B cell (primary cell): ENCODE data around the gene COPZ1. TPM values are rescaled to one million over a fixed set of nuclear protein-coding genes. Genes with fewer than 3 reads are reported as not detected.

ENCODE experiments used
- ATAC-seq: fragments of 200-7000 bp; cut with Tn5 transposase; one replicate; pipeline ENCODE4 v1.10.0; 2021; ENCODE audit warnings: low read depth, mild to moderate bottlenecking, moderate number of reproducible peaks, moderate library complexity
- CTCF ChIA-PET: fragments of 350-600 bp; sonication (Branson Sonifier 250); formaldehyde crosslinking; loops from one replicate; lab custom pipeline; 2021; ENCODE audit warnings: antibody characterized with exemption, inconsistent platforms; lab: Charles Lee
- POLR2A ChIA-PET: fragments of 350-600 bp; sonication (Branson Sonifier 250); formaldehyde crosslinking; loops from one replicate; lab custom pipeline; 2021; ENCODE audit warnings: antibody characterized with exemption; lab: Charles Lee
- DNase-seq: peaks from one replicate; pipeline ENCODE4 v3.0.0; 2013
- H2AFZ ChIP-seq: 2 replicates; pipeline ENCODE4 v1.6.1; 2012; ENCODE audit warnings: mild to moderate bottlenecking, low read depth, low read length; ENCODE audit not compliant: insufficient read depth, poor library complexity, severe bottlenecking
- H3K27ac ChIP-seq, 2 donors: 1 replicate in 1 of 2; 2 replicates in 1 of 2; pipeline ENCODE4 v1.5.1; 2012 to 2013; ENCODE audit warnings: low read length in 2 of 2, mild to moderate bottlenecking in 2 of 2, moderate library complexity in 1 of 2
- H3K27me3 ChIP-seq, 4 experiments: fragments of 200-600 bp in 1 of 4; sonication (generic) in 1 of 4; replicated peaks in 1 of 4; 1 replicate in 2 of 4; 2 replicates in 2 of 4; pipeline versions ENCODE4 v1.6.1 to v1.7.0; 2013 to 2016; ENCODE audit warnings: low read length in 3 of 4, mild to moderate bottlenecking in 2 of 4, mixed read lengths in 1 of 4, moderate library complexity in 1 of 4; ENCODE audit not compliant: insufficient read depth in 4 of 4, control insufficient read depth in 3 of 4; ENCODE audit errors: control extremely low read depth in 1 of 4
- H3K36me3 ChIP-seq, 2 experiments: replicated peaks in 1 of 2; 1 replicate in 1 of 2; 2 replicates in 1 of 2; pipeline versions ENCODE4 v1.6.1 to v1.7.1; 2013; ENCODE audit warnings: low read length in 1 of 2; ENCODE audit not compliant: insufficient read depth in 2 of 2, control insufficient read depth in 1 of 2; ENCODE audit errors: control extremely low read depth in 1 of 2, extremely low read depth in 1 of 2
- H3K4me1 ChIP-seq, 2 donors: fragments of 200-600 bp in 1 of 2; sonication (generic) in 1 of 2; 1 replicate in 1 of 2; 2 replicates in 1 of 2; pipeline versions ENCODE4 v1.5.1 to v1.6.1; 2013 to 2017; ENCODE audit warnings: low read length in 2 of 2; ENCODE audit not compliant: control insufficient read depth in 2 of 2, insufficient read depth in 2 of 2
- H3K4me2 ChIP-seq: replicated peaks from 2 replicates; pipeline ENCODE3; 2012; ENCODE audit warnings: mild to moderate bottlenecking, low read depth, low read length; ENCODE audit not compliant: poor library complexity, severe bottlenecking
- H3K4me3 ChIP-seq, 5 experiments: fragments of 200-600 bp in 1 of 5; sonication (generic) in 1 of 5; 1 replicate in 3 of 5; 2 replicates in 2 of 5; pipeline versions ENCODE4 v1.5.1 to v1.7.0; 2011 to 2016; ENCODE audit warnings: low read length in 4 of 5, mild to moderate bottlenecking in 4 of 5, low read depth in 2 of 5, control low read depth in 1 of 5, moderate library complexity in 1 of 5; ENCODE audit not compliant: insufficient read depth in 1 of 5; ENCODE audit errors: control extremely low read depth in 1 of 5, extremely low read depth in 1 of 5
- H3K79me2 ChIP-seq: fragments of 200-600 bp; sonication (generic); one replicate; pipeline ENCODE4 v1.6.0; 2016; ENCODE audit warnings: low read length; ENCODE audit not compliant: control insufficient read depth, insufficient read depth
- H3K9ac ChIP-seq: fragments of 200-600 bp; sonication (generic); 2 replicates; pipeline ENCODE4 v1.6.1; 2017; ENCODE audit warnings: mild to moderate bottlenecking, low read length, moderate library complexity
- H3K9me3 ChIP-seq, 3 donors: one replicate each; pipeline versions ENCODE4 v1.6.1 to v1.7.1; 2013; ENCODE audit warnings: low read length in 2 of 3; ENCODE audit not compliant: control insufficient read depth in 2 of 3, insufficient read depth in 1 of 3; ENCODE audit errors: control extremely low read depth in 1 of 3
- H4K20me1 ChIP-seq: 2 replicates; pipeline ENCODE4 v1.6.0; 2012; ENCODE audit warnings: mild to moderate bottlenecking, low read length; ENCODE audit not compliant: insufficient read depth, control insufficient read depth, poor library complexity, severe bottlenecking
- H3K27ac Mint-ChIP-seq: one replicate; pipeline ENCODE4 v1.8.0; 2021; ENCODE audit warnings: mixed read lengths
- H3K27me3 Mint-ChIP-seq: one replicate; pipeline ENCODE4 v1.8.0; 2021; ENCODE audit warnings: mixed read lengths
- H3K4me1 Mint-ChIP-seq: one replicate; pipeline ENCODE4 v1.8.0; 2021; ENCODE audit warnings: mixed read lengths
- H3K4me3 Mint-ChIP-seq: one replicate; pipeline ENCODE4 v1.8.0; 2021; ENCODE audit warnings: mixed read lengths
- H3K9me3 Mint-ChIP-seq: one replicate; pipeline ENCODE4 v1.8.0; 2022; ENCODE audit warnings: mixed read lengths; ENCODE audit not compliant: insufficient read depth
- EZH2 ChIP-seq: IDR thresholded peaks from 2 replicates; pipeline ENCODE4 v1.6.1; 2012; ENCODE audit warnings: borderline replicate concordance, low read depth, mild to moderate bottlenecking, moderate library complexity, low read length; ENCODE audit not compliant: insufficient read depth, poor library complexity, severe bottlenecking
- WGBS: methylation state at CpG from one replicate; pipeline ENCODE4 v1.1.5; 2013; ENCODE audit warnings: missing lambda C conversion rate; ENCODE audit not compliant: insufficient coverage; 5-methylcytosine and 5-hydroxymethylcytosine counted together
- intact Hi-C: fragments of 100-400 bp; cut with micrococcal nuclease; formaldehyde crosslinking; loops from one replicate; pipeline ENCODE4 v1.10.0; 2022
- polyA plus RNA-seq: library from polyadenylated mRNA; depleted of rRNA; stranded (reverse); fragments of >200 nt; gene quantifications from 2 replicates; pipeline ENCODE4 v1.2.3, GENCODE V29; 2012
- total RNA-seq, 2 donors: library from RNA; stranded (reverse); fragments of 120-200 nt in 1 of 2; gene quantifications; 1 replicate in 1 of 2; 2 replicates in 1 of 2; pipeline versions ENCODE4 v1.2.3 to v1.2.4, GENCODE V29; 2013 to 2022
- TF ChIP-seq, protein P1 (sequence below): fragments of 200-600 bp; IDR thresholded peaks from one replicate; pipeline ENCODE4 v1.8.0; 2022; ENCODE audit warnings: antibody characterized with exemption, mild to moderate bottlenecking

Gene COPZ1
- total and polyA plus RNA-seq, 2 donors (not counting 1 experiment from before 2014, with no cell fraction given), result 54.9 to 72.1 TPM

DNA sequence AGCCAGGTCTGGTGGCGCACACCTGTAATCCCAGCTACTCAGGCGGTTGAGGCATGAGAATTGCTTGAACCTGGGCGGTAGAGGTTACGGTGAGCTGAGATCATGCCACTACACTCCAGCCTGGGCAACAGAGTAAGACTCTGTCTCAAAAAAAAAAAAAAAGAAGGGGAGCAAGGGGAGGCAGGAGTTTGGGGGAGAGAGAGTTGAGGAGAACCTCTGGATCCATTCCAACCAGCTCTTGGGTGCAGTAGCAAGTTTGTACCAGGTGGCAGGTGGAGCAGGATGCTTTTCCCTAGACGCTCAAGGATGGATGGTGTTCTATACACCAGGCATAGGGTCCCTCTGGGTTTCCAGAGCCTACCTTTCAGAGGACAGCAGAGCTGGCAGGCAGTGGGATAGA lies 26.0 kb upstream of the COPZ1 start:
- Histone ChIP-seq H3K9ac (no peak overlapping the region), H3K27me3 (peaks cover 0 to 44% (median 30%) of the 10 kb centered on the region in 4 experiments), H3K27ac (no peak overlapping the region), H3K4me1 (peaks cover 31 to 37% of the 10 kb centered on the region in 2 donors), H3K79me2 (no peaks in the 10 kb centered on the region), H3K4me2 (no peak overlapping the region), H4K20me1 (no peaks in the 10 kb centered on the region), H3K36me3 (no peaks in the 10 kb centered on the region), H3K4me3 (peak overlapping the region in 1 of 5 experiments; percentile 58), H3K9me3 (peaks cover 0 to 5% (median 0%) of the 10 kb centered on the region in 3 donors), H2AFZ (no peak overlapping the region)
- ATAC-seq, result no peak
- 56% methylated on average over 1 of the region's 5 CpGs for WGBS
- POLR2A ChIA-PET, result interaction anchor here (0.7 to 1.7 kb wide), 2 partner anchors 19 to 23 kb away, joined by 5 to 6 read pairs; partner anchors contain the start of gene CBX5
- CTCF ChIA-PET, result interaction anchor here (1.0 to 3.2 kb wide), 6 partner anchors 9 to 43 kb away, joined by 3 to 17 read pairs (median 4); partner anchors contain the start of gene COPZ1
- Mint-ChIP-seq H3K9me3 (no peaks in the 10 kb centered on the region), H3K4me3 (no peak overlapping the region), H3K27ac (no peak overlapping the region), H3K27me3 (peaks cover 50% of the 10 kb centered on the region), H3K4me1 (peaks cover 35% of the 10 kb centered on the region)
- intact Hi-C loops, result no loop called here
- no peak for TF ChIP-seq EZH2
- TF ChIP-seq, protein P1, sequence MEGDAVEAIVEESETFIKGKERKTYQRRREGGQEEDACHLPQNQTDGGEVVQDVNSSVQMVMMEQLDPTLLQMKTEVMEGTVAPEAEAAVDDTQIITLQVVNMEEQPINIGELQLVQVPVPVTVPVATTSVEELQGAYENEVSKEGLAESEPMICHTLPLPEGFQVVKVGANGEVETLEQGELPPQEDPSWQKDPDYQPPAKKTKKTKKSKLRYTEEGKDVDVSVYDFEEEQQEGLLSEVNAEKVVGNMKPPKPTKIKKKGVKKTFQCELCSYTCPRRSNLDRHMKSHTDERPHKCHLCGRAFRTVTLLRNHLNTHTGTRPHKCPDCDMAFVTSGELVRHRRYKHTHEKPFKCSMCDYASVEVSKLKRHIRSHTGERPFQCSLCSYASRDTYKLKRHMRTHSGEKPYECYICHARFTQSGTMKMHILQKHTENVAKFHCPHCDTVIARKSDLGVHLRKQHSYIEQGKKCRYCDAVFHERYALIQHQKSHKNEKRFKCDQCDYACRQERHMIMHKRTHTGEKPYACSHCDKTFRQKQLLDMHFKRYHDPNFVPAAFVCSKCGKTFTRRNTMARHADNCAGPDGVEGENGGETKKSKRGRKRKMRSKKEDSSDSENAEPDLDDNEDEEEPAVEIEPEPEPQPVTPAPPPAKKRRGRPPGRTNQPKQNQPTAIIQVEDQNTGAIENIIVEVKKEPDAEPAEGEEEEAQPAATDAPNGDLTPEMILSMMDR, result no peak
- DNase-seq, result no peak

DNA sequence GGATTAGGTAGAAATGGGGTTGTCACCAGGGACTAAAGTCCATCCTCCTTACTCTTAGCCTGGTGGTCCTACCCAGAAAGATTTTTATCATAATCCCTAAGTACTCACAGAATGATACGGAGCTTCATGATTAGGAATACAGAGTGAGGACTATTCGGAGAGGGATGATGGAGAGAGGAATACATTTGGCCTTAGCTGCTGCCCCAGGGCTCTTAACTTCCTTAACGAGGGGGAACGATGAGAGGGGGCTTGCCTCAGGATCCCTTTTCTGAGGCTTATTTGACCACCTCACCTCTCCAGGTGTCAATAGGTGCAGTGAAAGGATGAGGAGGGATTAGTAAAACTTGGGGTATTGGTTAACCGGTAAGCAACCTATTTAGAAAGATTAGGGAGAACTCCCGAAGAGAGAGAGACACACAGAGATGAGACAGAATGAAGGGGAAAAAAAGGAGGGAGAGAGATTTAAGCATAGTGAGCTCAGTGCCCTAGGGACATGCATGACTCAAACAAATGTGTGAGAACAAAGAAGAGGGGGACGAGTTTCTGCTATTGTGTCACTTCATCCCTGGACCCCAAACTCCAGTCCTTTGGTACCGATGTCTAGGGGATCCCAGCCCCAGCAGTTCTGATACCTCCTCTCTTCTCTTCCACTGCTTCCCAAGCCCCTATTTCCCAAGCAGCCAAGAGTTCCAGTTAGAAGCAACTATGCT lies 25.3 kb upstream of the COPZ1 start:
- TF ChIP-seq, protein P1, result no peak
- no peak for TF ChIP-seq EZH2
- Histone ChIP-seq H4K20me1 (no peaks in the 10 kb centered on the region), H3K79me2 (no peaks in the 10 kb centered on the region), H3K4me3 (peak overlapping the region in 1 of 5 experiments; percentile 58), H2AFZ (no peak overlapping the region), H3K4me1 (peaks cover 39 to 44% of the 10 kb centered on the region in 2 donors), H3K9me3 (peaks cover 0 to 5% (median 0%) of the 10 kb centered on the region in 3 donors), H3K36me3 (no peaks in the 10 kb centered on the region), H3K27ac (no peak overlapping the region), H3K4me2 (no peak overlapping the region), H3K9ac (no peak overlapping the region), H3K27me3 (peaks cover 0 to 45% (median 30%) of the 10 kb centered on the region in 4 experiments)
- no peak for ATAC-seq
- Mint-ChIP-seq H3K4me3 (no peak overlapping the region), H3K27ac (no peak overlapping the region), H3K4me1 (peaks cover 43% of the 10 kb centered on the region), H3K27me3 (peaks cover 55% of the 10 kb centered on the region), H3K9me3 (no peaks in the 10 kb centered on the region)
- DNase-seq, result no peak
- CTCF ChIA-PET, result interaction anchor here (1.0 to 3.2 kb wide), 8 partner anchors 8 to 69 kb away, joined by 3 to 17 read pairs (median 6); partner anchors contain the start of gene COPZ1
- intact Hi-C loops, result no loop called here
- POLR2A ChIA-PET, result interaction anchor here (0.7 to 1.7 kb wide), 2 partner anchors 20 to 23 kb away, joined by 5 to 6 read pairs; partner anchors contain the start of gene CBX5
- WGBS, result 0% methylated on average over 3 of the region's 8 CpGs
